ENCODE data around the gene PCDHGA1. TPM values are rescaled to one million over a fixed set of nuclear protein-coding genes. Genes with fewer than 3 reads are reported as not detected.
A peak's percentile ranks its signal among the peaks of the same experiment; 100 is the strongest.

The PCDHGA1 gene
- total and polyA plus RNA-seq, 2 donors (not counting 1 experiment from before 2014, with no cell fraction given): 0.06 to 0.64 TPM

DNA sequence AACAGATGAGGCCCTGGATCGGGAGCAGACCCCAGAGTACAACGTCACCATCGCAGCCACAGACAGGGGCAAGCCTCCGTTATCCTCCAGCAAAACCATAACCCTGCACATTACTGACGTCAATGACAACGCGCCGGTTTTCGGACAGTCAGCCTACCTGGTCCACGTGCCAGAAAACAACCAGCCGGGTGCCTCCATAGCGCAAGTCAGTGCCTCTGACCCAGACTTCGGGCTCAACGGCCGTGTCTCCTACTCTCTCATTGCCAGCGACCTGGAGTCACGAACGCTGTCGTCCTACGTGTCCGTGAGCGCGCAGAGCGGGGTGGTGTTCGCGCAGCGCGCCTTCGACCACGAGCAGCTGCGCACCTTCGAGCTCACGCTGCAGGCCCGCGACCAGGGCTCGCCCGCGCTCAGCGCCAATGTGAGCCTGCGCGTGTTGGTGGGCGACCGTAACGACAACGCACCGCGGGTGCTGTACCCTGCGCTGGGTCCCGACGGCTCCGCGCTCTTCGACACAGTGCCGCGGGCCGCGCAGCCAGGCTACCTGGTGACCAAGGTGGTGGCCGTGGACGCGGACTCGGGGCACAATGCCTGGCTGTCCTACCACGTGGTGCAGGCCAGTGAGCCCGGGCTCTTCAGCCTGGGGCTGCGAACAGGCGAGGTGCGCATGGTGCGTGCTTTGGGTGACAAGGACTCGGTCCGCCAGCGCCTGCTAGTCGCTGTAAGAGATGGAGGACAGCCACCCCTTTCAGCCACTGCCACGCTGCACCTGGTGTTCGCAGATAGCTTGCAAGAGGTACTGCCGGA is 89.0 kb downstream of the PCDHGA1 start:
- H3K9me3 ChIP-seq (ENCODE audit: control extremely low read depth in 1 of 3, control insufficient read depth in 2 of 3, insufficient read depth in 1 of 3, low read length in 2 of 3): peaks cover 2 to 66% (median 54%) of the 10 kb centered on the region in 3 donors
- Mint-ChIP-seq H3K27ac (peak overlapping the region; percentile 43), H3K27me3 (peaks cover 62% of the 10 kb centered on the region), H3K4me3 (no peak overlapping the region), H3K9me3 (ENCODE audit: insufficient read depth) (peaks cover 11% of the 10 kb centered on the region), H3K4me1 (peaks cover 19% of the 10 kb centered on the region)
- H3K4me3 ChIP-seq (ENCODE audit: control extremely low read depth in 1 of 5, extremely low read depth in 1 of 5, insufficient read depth in 1 of 5, low read depth in 2 of 5, low read length in 4 of 5): no peak overlapping the region
- DNase-seq: no peak
- 54% methylated on average over 74 of the region's 74 CpGs for WGBS (ENCODE audit: insufficient coverage)
- H3K27ac ChIP-seq (ENCODE audit: low read length in 2 of 2): no peak overlapping the region
- CTCF ChIA-PET: interaction anchor here (2.5 to 3.4 kb wide), 5 partner anchors 12 to 145 kb away, joined by 14 to 30 read pairs (median 21); partner anchors contain the start of genes PCDHGA12 and PCDHGB3
- peaks cover 10 to 14% of the 10 kb centered on the region in 2 donors for H3K4me1 ChIP-seq (ENCODE audit: control insufficient read depth in 2 of 2, insufficient read depth in 2 of 2, low read length in 2 of 2)
- no peaks in the 10 kb centered on the region for H4K20me1 ChIP-seq (ENCODE audit: control insufficient read depth, insufficient read depth, low read length, poor library complexity, severe bottlenecking)
- ATAC-seq (ENCODE audit: low read depth): no peak
- no peaks in the 10 kb centered on the region for H3K36me3 ChIP-seq (replicated peaks in 1 of 2; ENCODE audit: control extremely low read depth in 1 of 2, control insufficient read depth in 1 of 2, extremely low read depth in 1 of 2, insufficient read depth in 2 of 2, low read length in 1 of 2)
- no peaks in the 10 kb centered on the region for H3K79me2 ChIP-seq (ENCODE audit: control insufficient read depth, insufficient read depth, low read length)
- POLR2A ChIA-PET: no interaction called here
- no peak overlapping the region for H2AFZ ChIP-seq (ENCODE audit: insufficient read depth, low read depth, low read length, poor library complexity, severe bottlenecking)
- H3K4me2 ChIP-seq (replicated peaks; ENCODE audit: low read depth, low read length, poor library complexity, severe bottlenecking): no peak overlapping the region
- intact Hi-C loops (cut with micrococcal nuclease): loop anchor here (10.0 kb wide), 1 partner anchor 94 kb away; the partner anchor contains the start of gene TAF7
- H3K27me3 ChIP-seq (replicated peaks in 1 of 4; ENCODE audit: control extremely low read depth in 1 of 4, control insufficient read depth in 3 of 4, insufficient read depth in 4 of 4, low read length in 3 of 4): peaks cover 2 to 73% (median 61%) of the 10 kb centered on the region in 4 experiments
- TF ChIP-seq, protein P1, sequence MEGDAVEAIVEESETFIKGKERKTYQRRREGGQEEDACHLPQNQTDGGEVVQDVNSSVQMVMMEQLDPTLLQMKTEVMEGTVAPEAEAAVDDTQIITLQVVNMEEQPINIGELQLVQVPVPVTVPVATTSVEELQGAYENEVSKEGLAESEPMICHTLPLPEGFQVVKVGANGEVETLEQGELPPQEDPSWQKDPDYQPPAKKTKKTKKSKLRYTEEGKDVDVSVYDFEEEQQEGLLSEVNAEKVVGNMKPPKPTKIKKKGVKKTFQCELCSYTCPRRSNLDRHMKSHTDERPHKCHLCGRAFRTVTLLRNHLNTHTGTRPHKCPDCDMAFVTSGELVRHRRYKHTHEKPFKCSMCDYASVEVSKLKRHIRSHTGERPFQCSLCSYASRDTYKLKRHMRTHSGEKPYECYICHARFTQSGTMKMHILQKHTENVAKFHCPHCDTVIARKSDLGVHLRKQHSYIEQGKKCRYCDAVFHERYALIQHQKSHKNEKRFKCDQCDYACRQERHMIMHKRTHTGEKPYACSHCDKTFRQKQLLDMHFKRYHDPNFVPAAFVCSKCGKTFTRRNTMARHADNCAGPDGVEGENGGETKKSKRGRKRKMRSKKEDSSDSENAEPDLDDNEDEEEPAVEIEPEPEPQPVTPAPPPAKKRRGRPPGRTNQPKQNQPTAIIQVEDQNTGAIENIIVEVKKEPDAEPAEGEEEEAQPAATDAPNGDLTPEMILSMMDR (IDR thresholded peaks at IDR 0.05): no peak
- TF ChIP-seq EZH2 (IDR thresholded peaks at IDR 0.05; ENCODE audit: borderline replicate concordance, insufficient read depth, low read depth, low read length, poor library complexity, severe bottlenecking): no peak
- H3K9ac ChIP-seq (ENCODE audit: low read length): no peak overlapping the region
